Myometrial cell (primary cell): ENCODE measurements around the gene ZNF776. TPM values are rescaled to one million over a fixed set of nuclear protein-coding genes. Genes with fewer than 3 reads are reported as not detected.

Experiments
- total RNA-seq: library from RNA; depleted of rRNA; stranded (reverse); fragments of >200 nt; gene quantifications from 2 replicates; pipeline ENCODE4 v1.2.3, GENCODE V29; 2015

The ZNF776 gene
- total RNA-seq, result 4.4 and 5.2 TPM in 2 replicates

DNA sequence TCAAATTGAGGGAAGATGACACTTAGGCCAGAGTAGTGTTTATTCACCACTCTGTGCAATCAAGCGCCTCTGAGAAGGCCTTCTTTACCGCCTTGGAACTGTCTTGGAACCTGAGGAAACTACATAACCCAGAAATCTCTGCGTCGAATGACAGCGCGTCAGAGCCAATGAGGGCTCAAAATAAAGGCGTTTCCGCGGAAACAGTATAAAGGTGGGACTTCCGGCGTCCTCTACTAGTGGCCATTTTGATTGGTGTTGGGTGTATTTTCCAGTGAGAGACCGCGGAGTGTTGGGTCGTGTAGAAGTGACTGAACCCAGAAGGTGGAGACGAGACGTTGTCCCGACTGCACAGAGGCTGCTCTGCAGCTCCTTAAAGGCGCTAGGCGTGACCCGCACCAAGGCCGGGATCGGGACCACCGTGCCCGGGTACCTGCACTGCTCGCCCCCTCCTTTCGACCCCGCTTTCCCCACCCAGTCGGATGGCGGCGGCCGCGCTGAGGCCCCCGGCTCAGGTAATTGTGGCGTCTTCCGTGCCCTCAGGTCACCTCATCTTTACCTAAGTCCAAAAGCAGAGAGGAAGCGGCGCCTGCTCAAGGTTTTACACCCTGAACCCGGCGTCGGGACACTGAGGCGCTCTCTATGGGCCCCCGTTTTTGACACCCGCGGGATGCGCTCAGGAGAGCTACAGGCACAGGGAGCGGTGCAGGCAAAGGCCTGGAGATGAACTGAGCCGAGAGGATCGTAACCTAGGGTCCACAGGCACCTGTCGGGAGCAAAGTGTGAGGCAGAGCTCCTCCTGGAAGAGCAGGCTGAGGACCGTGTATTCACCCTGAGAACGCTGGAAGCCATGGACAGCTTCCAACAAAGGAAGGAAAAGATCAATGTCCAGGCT lies at the start of gene ZNF776:
Gene ZNF776 (plus strand): TSS at position 236 of the 892 bp plus-strand sequence. CDS start 244 bp downstream, at position 480.

DNA sequence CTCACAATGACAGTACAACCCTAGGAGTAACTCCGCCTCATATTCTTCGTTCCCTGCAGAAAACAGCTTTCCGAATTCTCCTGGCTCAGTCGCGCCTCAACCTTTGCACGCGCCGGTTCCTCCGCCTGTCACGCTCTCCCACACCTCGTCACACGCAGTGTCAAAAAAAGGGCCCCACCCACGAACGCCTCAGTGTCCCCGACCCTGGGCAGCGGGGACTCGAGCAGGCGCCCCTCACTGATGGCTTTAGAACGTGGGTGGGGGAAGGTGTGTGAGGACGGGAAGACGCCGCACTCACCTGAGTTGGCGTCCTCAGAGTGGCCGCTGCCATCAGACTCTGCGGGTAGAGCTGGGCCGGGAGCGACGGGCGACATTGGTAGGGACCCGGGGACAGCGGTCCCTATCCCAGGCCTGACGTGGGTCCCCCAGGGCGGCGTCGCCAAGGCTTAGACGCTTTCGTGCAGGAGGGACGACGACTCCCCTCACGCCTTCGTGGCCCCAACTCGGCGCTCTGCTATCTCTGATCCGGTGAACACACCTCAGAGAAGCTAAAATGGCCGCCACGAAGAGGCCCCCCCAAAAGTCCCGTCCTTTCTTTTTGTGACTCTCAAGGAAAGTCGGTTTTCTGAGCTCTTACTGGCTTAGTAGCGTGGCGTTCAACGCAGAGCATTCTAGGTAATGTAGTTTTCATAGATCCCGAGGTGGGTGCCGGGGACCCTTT lies 37.8 kb upstream of the ZNF776 start, which contains the start of gene ZNF154:
Gene ZNF154 (minus strand): TSS at position 564 of the 721 bp plus-strand sequence. CDS start 233 bp downstream, at position 331.

DNA sequence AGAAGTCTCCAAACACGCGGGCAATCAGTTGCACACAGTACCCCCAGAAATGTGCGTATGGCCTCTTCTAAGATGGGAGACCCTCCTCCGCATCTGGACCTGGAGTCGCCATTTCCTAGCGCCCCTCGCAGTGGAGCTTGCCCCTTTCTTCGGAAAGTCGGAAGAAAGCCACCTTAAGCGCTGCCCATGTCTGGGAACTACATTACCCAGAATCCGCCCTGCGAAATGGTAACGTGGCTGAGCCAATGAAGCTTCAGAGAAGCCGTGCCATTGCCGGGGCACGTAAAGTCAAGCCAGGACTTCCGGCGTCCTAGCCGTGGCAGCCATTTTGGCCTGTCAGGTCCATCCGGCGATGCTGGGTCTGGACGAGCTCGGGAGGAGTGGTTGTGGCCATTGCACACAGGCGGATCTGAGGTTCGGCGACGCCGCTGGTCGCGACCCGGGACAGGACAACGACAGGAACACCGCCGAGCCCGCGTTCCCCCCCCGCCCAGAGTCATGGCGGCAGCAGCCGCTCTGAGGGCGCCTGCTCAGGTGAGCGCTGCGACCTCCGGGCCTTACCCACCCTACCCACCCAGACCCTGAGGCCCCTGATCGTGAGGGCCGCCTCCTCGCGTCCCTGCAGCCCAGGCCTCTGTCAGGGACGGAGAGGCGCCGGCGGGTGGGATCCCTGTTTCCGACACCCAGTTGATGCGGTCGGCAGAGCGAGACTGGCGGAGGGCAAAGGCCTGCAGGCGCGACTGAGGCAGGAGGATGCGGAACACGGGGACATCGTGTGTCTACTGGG lies 22.9 kb downstream of the ZNF776 start, which contains the start of gene ZNF586:
Gene ZNF586 (plus strand): TSS at position 332 of the 787 bp plus-strand sequence. CDS start 167 bp downstream, at position 499.

Other genes starting within 250 kb of the ZNF776 start
- gene ZNF773, start 246.9 kb upstream of the ZNF776 start, total RNA-seq, result 5.7 and 7.5 TPM in 2 replicates
- gene ZNF549, start 219.5 kb upstream of the ZNF776 start, total RNA-seq, result 2.7 and 2.9 TPM in 2 replicates
- 0.86 and 1.8 TPM in 2 replicates for gene ZNF550, start 187.0 kb upstream of the ZNF776 start, total RNA-seq
- 2.5 and 3.2 TPM in 2 replicates for gene ZNF416, start 167.9 kb upstream of the ZNF776 start, total RNA-seq
- 1.8 and 2.6 TPM in 2 replicates for gene ZIK1, start 162.7 kb upstream of the ZNF776 start, total RNA-seq
- 2.5 and 3.2 TPM in 2 replicates for gene ZNF530, start 146.9 kb upstream of the ZNF776 start, total RNA-seq
- 8.7 and 13.0 TPM in 2 replicates for gene ZNF134, start 132.6 kb upstream of the ZNF776 start, total RNA-seq
- 2.6 and 7.4 TPM in 2 replicates for gene ZNF211, start 113.6 kb upstream of the ZNF776 start, total RNA-seq
- not detected in 2 replicates for gene ZSCAN4, start 77.9 kb upstream of the ZNF776 start, total RNA-seq
- 2.0 and 7.8 TPM in 2 replicates for gene ZNF551, start 64.8 kb upstream of the ZNF776 start, total RNA-seq
- gene ZNF154, start 37.6 kb upstream of the ZNF776 start, total RNA-seq, result not detected in 2 replicates
- 4.4 and 7.5 TPM in 2 replicates for gene ZNF671, start 19.2 kb upstream of the ZNF776 start, total RNA-seq
- gene ZNF586, start 22.9 kb downstream of the ZNF776 start, total RNA-seq, result 6.2 and 8.1 TPM in 2 replicates
- 1.6 and 1.7 TPM in 2 replicates for gene ZNF552, start 68.1 kb downstream of the ZNF776 start, total RNA-seq
- gene ZNF587B, start 83.5 kb downstream of the ZNF776 start, total RNA-seq, result 2.0 and 4.6 TPM in 2 replicates
- gene ZNF587, start 103.0 kb downstream of the ZNF776 start, total RNA-seq, result 6.3 and 14.9 TPM in 2 replicates
- 0.71 and 1.4 TPM in 2 replicates for gene ZNF814, start 142.2 kb downstream of the ZNF776 start, total RNA-seq
- gene ZNF417, start 169.8 kb downstream of the ZNF776 start, total RNA-seq, result 3.0 and 6.1 TPM in 2 replicates
- 0.29 and 1.8 TPM in 2 replicates for gene ZNF418, start 188.6 kb downstream of the ZNF776 start, total RNA-seq
- 0.29 and 3.5 TPM in 2 replicates for gene ZNF256, start 200.9 kb downstream of the ZNF776 start, total RNA-seq
- gene C19orf18, start 227.7 kb downstream of the ZNF776 start, total RNA-seq, result not detected in 2 replicates